GM12878 (cell line): ENCODE measurements around the gene OR2C1. TPM values are rescaled to one million over a fixed set of nuclear protein-coding genes. Genes with fewer than 3 reads are reported as not detected.

ENCODE experiments used
- ATAC-seq: fragments of 200-7000 bp; cut with Tn5 transposase; 3 replicates; pipeline ENCODE4 v1.9.1; 2020; ENCODE audit warnings: mild to moderate bottlenecking, moderate library complexity
- BruUV-seq: library from RNA; stranded (reverse); fragments of 400-500 nt; replicated peaks from 2 replicates; lab custom pipeline; 2021; lab: Mats Ljungman, UMichigan
- CTCF ChIA-PET: fragments of 300-600 bp; sonication (Branson Sonifier 250); formaldehyde crosslinking; extraction: SDS; loops from one replicate; lab custom pipeline; 2021; ENCODE audit warnings: inconsistent platforms; lab: Yijun Ruan, JAX
- POLR2A ChIA-PET: fragments of 350-600 bp; formaldehyde crosslinking; extraction: SDS; loops from one replicate; lab custom pipeline; 2021; ENCODE audit warnings: inconsistent platforms; lab: Charles Lee
- RAD21 ChIA-PET: fragments of 300-600 bp; sonication (Branson Sonifier 250); formaldehyde crosslinking; loops from one replicate; lab custom pipeline; 2023; ENCODE audit warnings: antibody characterized with exemption; ENCODE audit not compliant: unreplicated experiment; lab: Charles Lee
- SMC1A ChIA-PET: fragments of 300-600 bp; sonication (Branson Sonifier 250); formaldehyde crosslinking; loops from one replicate; lab custom pipeline; 2023; ENCODE audit not compliant: unreplicated experiment, uncharacterized antibody; lab: Charles Lee
- DNase-seq: peaks from one replicate; pipeline ENCODE4 v3.0.0-alpha.2; 2011; ENCODE audit warnings: low read depth, low spot score
- FAIRE-seq: peaks from 3 replicates; lab custom pipeline; 2011; peaks lifted over from hg19 to GRCh38; lab: Jason Lieb, UNC
- H2AFZ ChIP-seq: 2 replicates; pipeline ENCODE4 v1.6.0; 2011; ENCODE audit warnings: low read depth, low read length, control low read depth; ENCODE audit not compliant: control insufficient read depth
- H3K27ac ChIP-seq: 2 replicates; pipeline ENCODE4 v1.5.1; 2011; ENCODE audit warnings: control low read depth; ENCODE audit not compliant: control insufficient read depth, insufficient read depth
- H3K27me3 ChIP-seq, 2 experiments: replicated peaks in 1 of 2; 2 replicates each; pipeline versions ENCODE4 v1.6.0 to v1.6.1; 2011; ENCODE audit warnings: low read length in 1 of 2; ENCODE audit not compliant: control insufficient read depth in 2 of 2, insufficient read depth in 2 of 2
- H3K36me3 ChIP-seq, 2 experiments: 2 replicates each; pipeline ENCODE4 v1.5.1; 2011; ENCODE audit warnings: low read length in 1 of 2; ENCODE audit not compliant: control insufficient read depth in 2 of 2, insufficient read depth in 2 of 2
- H3K4me1 ChIP-seq: 2 replicates; pipeline ENCODE4 v1.6.1; 2011; ENCODE audit warnings: mild to moderate bottlenecking, low read length, moderate library complexity, mixed read lengths; ENCODE audit not compliant: control insufficient read depth, insufficient read depth
- H3K4me2 ChIP-seq: 2 replicates; pipeline ENCODE4 v1.6.0; 2011; ENCODE audit warnings: control low read depth; ENCODE audit not compliant: control insufficient read depth, insufficient read depth
- H3K4me3 ChIP-seq: fragments of 200-600 bp; sonication (generic); 2 replicates; pipeline ENCODE4 v1.5.1; 2016
- H3K79me2 ChIP-seq: 2 replicates; pipeline ENCODE4 v1.6.0; 2011; ENCODE audit warnings: low read length; ENCODE audit not compliant: control insufficient read depth, insufficient read depth
- H3K9ac ChIP-seq: 2 replicates; pipeline ENCODE4 v1.8.0; 2011; ENCODE audit warnings: low read length, control low read depth, mixed read lengths; ENCODE audit not compliant: control insufficient read depth, insufficient read depth
- H3K9me3 ChIP-seq: replicated peaks from 3 replicates; pipeline ENCODE4 v1.5.1; 2011; ENCODE audit warnings: mild to moderate bottlenecking, low read length; ENCODE audit not compliant: control insufficient read depth, insufficient read depth
- H4K20me1 ChIP-seq: 2 replicates; pipeline ENCODE4 v1.6.0; 2011; ENCODE audit not compliant: control insufficient read depth, insufficient read depth
- CBX5 ChIP-seq: sonication (generic); IDR thresholded peaks from 2 replicates; pipeline ENCODE4 v1.6.1; 2016; ENCODE audit warnings: low read depth, moderate library complexity, mild to moderate bottlenecking, inconsistent platforms
- MYC ChIP-seq: IDR thresholded peaks from 2 replicates; pipeline ENCODE4 v1.6.1; 2011; ENCODE audit warnings: mild to moderate bottlenecking, low read length, moderate library complexity, inconsistent platforms; ENCODE audit not compliant: insufficient read depth, insufficient replicate concordance, insufficient read length, severe bottlenecking
- YY1 ChIP-seq: IDR thresholded peaks from 2 replicates; pipeline ENCODE4 v1.6.1; 2011; ENCODE audit warnings: low read depth, mild to moderate bottlenecking, low read length
- WGBS: methylation state at CpG from one replicate; pipeline ENCODE4 v1.1.6; 2016; ENCODE audit warnings: low lambda C conversion rate; ENCODE audit not compliant: insufficient replicate concordance, insufficient coverage; ENCODE audit errors: missing lambda C conversion rate; 5-methylcytosine and 5-hydroxymethylcytosine counted together
- in situ Hi-C: fragments of 300-500 bp; cut with MboI; formaldehyde crosslinking; loops from 9 replicates; pipeline ENCODE4 v1.14.3; 2018; ENCODE audit warnings: mixed read lengths
- intact Hi-C: fragments of 100-400 bp; cut with micrococcal nuclease; formaldehyde crosslinking; loops from one replicate; pipeline ENCODE4 v1.14.2; 2022; ENCODE audit not compliant: unreplicated experiment
- polyA plus RNA-seq, 11 experiments: library from polyadenylated mRNA; depleted of rRNA in 4 of 11; unstranded in 6 of 11; stranded (reverse) in 5 of 11; fragments of >200 nt; fragmentation: Nextera tagmentation in 4 of 11; fragmentation: Illumina TruSeq in 1 of 11; extraction: Ambion mirVana in 4 of 11; extraction: Trizol in 1 of 11; gene quantifications; 1 replicate in 1 of 11; 2 replicates in 10 of 11; pipeline versions ENCODE4 v1.2.1 to v1.2.3, GENCODE V29; 2011 to 2016; ENCODE audit warnings: inconsistent platforms in 2 of 11, missing spikeins in 2 of 11, low read depth in 1 of 11
- total RNA-seq, 4 experiments: library from RNA; depleted of rRNA in 3 of 4; stranded (reverse); fragments of >200 nt in 3 of 4; fragmentation: Illumina TruSeq in 1 of 4; extraction: Trizol in 1 of 4; gene quantifications; 2 replicates each; pipeline versions ENCODE4 v1.2.1 to v1.2.3, GENCODE V29; 2013 to 2021

OR2C1 gene
- total and polyA plus RNA-seq, 10 of the 15 experiments (the other 5 are each of a cell fraction or from before 2014, with no cell fraction given): 0.05 to 0.21 (median 0.14) TPM; not detected in 5

- POLR2A ChIA-PET: interaction anchor here (0.5 to 2.0 kb wide), 7 partner anchors 8 to 707 kb away, joined by 3 to 6 read pairs (median 4); partner anchors contain the start of gene ZNF75A
- peak overlapping the region; percentile 93 for H2AFZ ChIP-seq
- H3K4me1 ChIP-seq: peaks cover 4% of the 10 kb centered on the region; the same call in 1 of the 2 replicates
- H3K9me3 ChIP-seq: peaks cover 16% of the 10 kb centered on the region; the same call in 2 of the 3 replicates
- H4K20me1 ChIP-seq: no peaks in the 10 kb centered on the region
- FAIRE-seq: no peak
- H3K9ac ChIP-seq: peak overlapping the region; percentile 74
- BruUV-seq: TSS peak; percentile 69
- peak overlapping the region; percentile 65 for H3K4me3 ChIP-seq
- H3K27ac ChIP-seq: peak overlapping the region; percentile 51
- DNase-seq: no peak
- WGBS: 47% methylated on average over 17 of the region's 17 CpGs
- peaks cover 13% of the 10 kb centered on the region for H3K79me2 ChIP-seq
- peak overlapping the region; percentile 79 for H3K4me2 ChIP-seq
- intact Hi-C loops (loop anchor here (1.0 to 10.0 kb wide), 3 partner anchors 57 to 117 kb away; partner anchors contain the start of genes CLUAP1 and ZNF263), in situ Hi-C loops (no loop called here)
- SMC1A ChIA-PET: interaction anchor here (0.7 to 2.6 kb wide), 3 partner anchors 19 to 55 kb away, joined by 3 to 11 read pairs (median 5); partner anchors contain the start of genes NAA60 and ZNF597
- TF ChIP-seq CBX5: peak; percentile 2; the same call in 1 of the 2 replicates
- TF ChIP-seq MYC: no peak
- TF ChIP-seq YY1: peak; percentile 36; the same call in 1 of the 2 replicates
- H3K27me3 ChIP-seq: no peaks in the 10 kb centered on the region
- H3K36me3 ChIP-seq: peaks cover 0 to 13% of the 10 kb centered on the region in 2 experiments; a peak in 1 of 4 replicates
- CTCF ChIA-PET: interaction anchor here (0.6 to 2.0 kb wide), 10 partner anchors 9 to 190 kb away, joined by 3 to 5 read pairs (median 4); partner anchors contain the start of gene NAA60
- ATAC-seq: no peak
- RAD21 ChIA-PET: interaction anchor here (0.6 to 1.9 kb wide), 5 partner anchors 42 to 267 kb away, joined by 3 to 6 read pairs (median 4); partner anchors contain the start of genes NAA60, ZNF213 and ZNF597
Measured at GRCh38 chr16:3401719-3402397, 46.2 kb downstream of the OR2C1 start.

Other genes starting within 250 kb of the OR2C1 start
Only the 7 nearest of the 15 such genes appear.
- 39.0 and 45.6 TPM in 2 replicates for gene ZNF263, start 72.4 kb upstream of the OR2C1 start, total RNA-seq (2014; rRNA removed)
- gene ZNF263, start 72.4 kb upstream of the OR2C1 start, total RNA-seq (2014; rRNA removed; fragmentation: Illumina TruSeq; extraction: Trizol): 29.0 and 29.7 TPM in 2 replicates
- gene ZNF263, start 72.4 kb upstream of the OR2C1 start, total RNA-seq (2021): 24.6 and 28.3 TPM in 2 replicates
- gene ZNF263, start 72.4 kb upstream of the OR2C1 start, polyA plus RNA-seq (2011; rRNA removed): 12.0 and 13.4 TPM in 2 replicates
- gene ZNF263, start 72.4 kb upstream of the OR2C1 start, polyA plus RNA-seq (2014; fragmentation: Illumina TruSeq; extraction: Trizol): 31.2 and 38.0 TPM in 2 replicates
- gene ZNF263, start 72.4 kb upstream of the OR2C1 start, polyA plus RNA-seq (2014; fragmentation: Nextera tagmentation; extraction: Ambion mirVana): 1 to 10 TPM; 4.7 to 5.3 TPM
- 22.6 and 23.2 TPM in 2 replicates for gene ZNF263, start 72.4 kb upstream of the OR2C1 start, polyA plus RNA-seq (2014; rRNA removed)
- gene ZNF263, start 72.4 kb upstream of the OR2C1 start, polyA plus RNA-seq (2016; fragmentation: Nextera tagmentation; extraction: Ambion mirVana): 10 to 100 TPM; 17.2 to 26.3 TPM
- 2.5 and 2.8 TPM in 2 replicates for gene TIGD7, start 50.5 kb upstream of the OR2C1 start, total RNA-seq (2014; rRNA removed)
- gene TIGD7, start 50.5 kb upstream of the OR2C1 start, total RNA-seq (2014; rRNA removed; fragmentation: Illumina TruSeq; extraction: Trizol): 2.5 and 3.1 TPM in 2 replicates
- gene TIGD7, start 50.5 kb upstream of the OR2C1 start, total RNA-seq (2021): 1.9 and 2.0 TPM in 2 replicates
- gene TIGD7, start 50.5 kb upstream of the OR2C1 start, polyA plus RNA-seq (2011; rRNA removed): 3.8 and 5.3 TPM in 2 replicates
- gene TIGD7, start 50.5 kb upstream of the OR2C1 start, polyA plus RNA-seq (2014; fragmentation: Illumina TruSeq; extraction: Trizol): 3.6 and 4.3 TPM in 2 replicates
- under 1 TPM; 0.37 to 0.77 TPM for gene TIGD7, start 50.5 kb upstream of the OR2C1 start, polyA plus RNA-seq (2014; fragmentation: Nextera tagmentation; extraction: Ambion mirVana)
- gene TIGD7, start 50.5 kb upstream of the OR2C1 start, polyA plus RNA-seq (2014; rRNA removed): 2.0 and 3.0 TPM in 2 replicates
- gene TIGD7, start 50.5 kb upstream of the OR2C1 start, polyA plus RNA-seq (2016; fragmentation: Nextera tagmentation; extraction: Ambion mirVana): 1 to 10 TPM; 3.0 to 3.4 TPM
- gene ZNF75A, start 50.4 kb upstream of the OR2C1 start, total RNA-seq (2014; rRNA removed): 14.0 and 17.7 TPM in 2 replicates
- gene ZNF75A, start 50.4 kb upstream of the OR2C1 start, total RNA-seq (2014; rRNA removed; fragmentation: Illumina TruSeq; extraction: Trizol): 21.2 and 21.7 TPM in 2 replicates
- 13.7 and 15.7 TPM in 2 replicates for gene ZNF75A, start 50.4 kb upstream of the OR2C1 start, total RNA-seq (2021)
- gene ZNF75A, start 50.4 kb upstream of the OR2C1 start, polyA plus RNA-seq (2011; rRNA removed): 14.3 and 19.3 TPM in 2 replicates
- gene ZNF75A, start 50.4 kb upstream of the OR2C1 start, polyA plus RNA-seq (2014; fragmentation: Illumina TruSeq; extraction: Trizol): 20.1 and 27.9 TPM in 2 replicates
- 1 to 10 TPM; 7.4 to 8.7 TPM for gene ZNF75A, start 50.4 kb upstream of the OR2C1 start, polyA plus RNA-seq (2014; fragmentation: Nextera tagmentation; extraction: Ambion mirVana)
- gene ZNF75A, start 50.4 kb upstream of the OR2C1 start, polyA plus RNA-seq (2014; rRNA removed): 15.8 and 19.1 TPM in 2 replicates
- 10 to 100 TPM; 16.5 to 18.7 TPM for gene ZNF75A, start 50.4 kb upstream of the OR2C1 start, polyA plus RNA-seq (2016; fragmentation: Nextera tagmentation; extraction: Ambion mirVana)
- gene ZSCAN32, start 45.1 kb downstream of the OR2C1 start, total RNA-seq (2014; rRNA removed): 18.0 and 18.1 TPM in 2 replicates
- gene ZSCAN32, start 45.1 kb downstream of the OR2C1 start, total RNA-seq (2014; rRNA removed; fragmentation: Illumina TruSeq; extraction: Trizol): 14.6 and 15.8 TPM in 2 replicates
- 13.8 and 15.6 TPM in 2 replicates for gene ZSCAN32, start 45.1 kb downstream of the OR2C1 start, total RNA-seq (2021)
- 23.8 and 25.0 TPM in 2 replicates for gene ZSCAN32, start 45.1 kb downstream of the OR2C1 start, polyA plus RNA-seq (2011; rRNA removed)
- 20.9 and 22.8 TPM in 2 replicates for gene ZSCAN32, start 45.1 kb downstream of the OR2C1 start, polyA plus RNA-seq (2014; fragmentation: Illumina TruSeq; extraction: Trizol)
- gene ZSCAN32, start 45.1 kb downstream of the OR2C1 start, polyA plus RNA-seq (2014; fragmentation: Nextera tagmentation; extraction: Ambion mirVana): 10 to 100 TPM; 12.8 to 15.2 TPM
- gene ZSCAN32, start 45.1 kb downstream of the OR2C1 start, polyA plus RNA-seq (2014; rRNA removed): 16.2 and 17.4 TPM in 2 replicates
- gene ZSCAN32, start 45.1 kb downstream of the OR2C1 start, polyA plus RNA-seq (2016; fragmentation: Nextera tagmentation; extraction: Ambion mirVana): 1 to 10 TPM; 9.6 to 9.9 TPM
- gene ZNF174, start 45.3 kb downstream of the OR2C1 start, total RNA-seq (2014; rRNA removed): 11.0 and 12.5 TPM in 2 replicates
- gene ZNF174, start 45.3 kb downstream of the OR2C1 start, total RNA-seq (2014; rRNA removed; fragmentation: Illumina TruSeq; extraction: Trizol): 7.6 and 8.2 TPM in 2 replicates
- gene ZNF174, start 45.3 kb downstream of the OR2C1 start, total RNA-seq (2021): 9.5 and 10.1 TPM in 2 replicates
- 14.1 and 14.3 TPM in 2 replicates for gene ZNF174, start 45.3 kb downstream of the OR2C1 start, polyA plus RNA-seq (2011; rRNA removed)
- 11.9 and 13.2 TPM in 2 replicates for gene ZNF174, start 45.3 kb downstream of the OR2C1 start, polyA plus RNA-seq (2014; fragmentation: Illumina TruSeq; extraction: Trizol)
- gene ZNF174, start 45.3 kb downstream of the OR2C1 start, polyA plus RNA-seq (2014; fragmentation: Nextera tagmentation; extraction: Ambion mirVana): 1 to 10 TPM; 3.0 to 4.7 TPM
- gene ZNF174, start 45.3 kb downstream of the OR2C1 start, polyA plus RNA-seq (2014; rRNA removed): 9.8 and 10.7 TPM in 2 replicates
- 10 to 100 TPM in 1 of 2 experiments, 1 to 10 TPM in 1; 8.6 to 10.0 TPM for gene ZNF174, start 45.3 kb downstream of the OR2C1 start, polyA plus RNA-seq (2016; fragmentation: Nextera tagmentation; extraction: Ambion mirVana)
- gene ZNF597, start 87.6 kb downstream of the OR2C1 start, total RNA-seq (2014; rRNA removed): 2.4 TPM in 2 replicates
- 2.8 TPM in 2 replicates for gene ZNF597, start 87.6 kb downstream of the OR2C1 start, total RNA-seq (2014; rRNA removed; fragmentation: Illumina TruSeq; extraction: Trizol)
- 1.9 and 2.0 TPM in 2 replicates for gene ZNF597, start 87.6 kb downstream of the OR2C1 start, total RNA-seq (2021)
- 2.7 and 3.1 TPM in 2 replicates for gene ZNF597, start 87.6 kb downstream of the OR2C1 start, polyA plus RNA-seq (2011; rRNA removed)
- 2.0 and 2.8 TPM in 2 replicates for gene ZNF597, start 87.6 kb downstream of the OR2C1 start, polyA plus RNA-seq (2014; fragmentation: Illumina TruSeq; extraction: Trizol)
- gene ZNF597, start 87.6 kb downstream of the OR2C1 start, polyA plus RNA-seq (2014; fragmentation: Nextera tagmentation; extraction: Ambion mirVana): under 1 TPM; 0.80 to 0.85 TPM
- gene ZNF597, start 87.6 kb downstream of the OR2C1 start, polyA plus RNA-seq (2014; rRNA removed): 1.2 and 1.5 TPM in 2 replicates
- 1 to 10 TPM; 1.3 to 2.8 TPM for gene ZNF597, start 87.6 kb downstream of the OR2C1 start, polyA plus RNA-seq (2016; fragmentation: Nextera tagmentation; extraction: Ambion mirVana)
- 17.6 and 19.3 TPM in 2 replicates for gene NAA60, start 87.8 kb downstream of the OR2C1 start, total RNA-seq (2014; rRNA removed)
- 10.9 and 15.6 TPM in 2 replicates for gene NAA60, start 87.8 kb downstream of the OR2C1 start, total RNA-seq (2014; rRNA removed; fragmentation: Illumina TruSeq; extraction: Trizol)
- gene NAA60, start 87.8 kb downstream of the OR2C1 start, total RNA-seq (2021): 38.6 and 39.7 TPM in 2 replicates
- 24.3 and 30.8 TPM in 2 replicates for gene NAA60, start 87.8 kb downstream of the OR2C1 start, polyA plus RNA-seq (2011; rRNA removed)
- gene NAA60, start 87.8 kb downstream of the OR2C1 start, polyA plus RNA-seq (2014; fragmentation: Illumina TruSeq; extraction: Trizol): 42.5 and 54.7 TPM in 2 replicates
- gene NAA60, start 87.8 kb downstream of the OR2C1 start, polyA plus RNA-seq (2014; fragmentation: Nextera tagmentation; extraction: Ambion mirVana): 1 to 10 TPM; 6.2 to 9.1 TPM
- 32.2 and 39.1 TPM in 2 replicates for gene NAA60, start 87.8 kb downstream of the OR2C1 start, polyA plus RNA-seq (2014; rRNA removed)
- 10 to 100 TPM; 38.4 to 43.1 TPM for gene NAA60, start 87.8 kb downstream of the OR2C1 start, polyA plus RNA-seq (2016; fragmentation: Nextera tagmentation; extraction: Ambion mirVana)